ENCODE measurements around the gene PYY.

DNA sequence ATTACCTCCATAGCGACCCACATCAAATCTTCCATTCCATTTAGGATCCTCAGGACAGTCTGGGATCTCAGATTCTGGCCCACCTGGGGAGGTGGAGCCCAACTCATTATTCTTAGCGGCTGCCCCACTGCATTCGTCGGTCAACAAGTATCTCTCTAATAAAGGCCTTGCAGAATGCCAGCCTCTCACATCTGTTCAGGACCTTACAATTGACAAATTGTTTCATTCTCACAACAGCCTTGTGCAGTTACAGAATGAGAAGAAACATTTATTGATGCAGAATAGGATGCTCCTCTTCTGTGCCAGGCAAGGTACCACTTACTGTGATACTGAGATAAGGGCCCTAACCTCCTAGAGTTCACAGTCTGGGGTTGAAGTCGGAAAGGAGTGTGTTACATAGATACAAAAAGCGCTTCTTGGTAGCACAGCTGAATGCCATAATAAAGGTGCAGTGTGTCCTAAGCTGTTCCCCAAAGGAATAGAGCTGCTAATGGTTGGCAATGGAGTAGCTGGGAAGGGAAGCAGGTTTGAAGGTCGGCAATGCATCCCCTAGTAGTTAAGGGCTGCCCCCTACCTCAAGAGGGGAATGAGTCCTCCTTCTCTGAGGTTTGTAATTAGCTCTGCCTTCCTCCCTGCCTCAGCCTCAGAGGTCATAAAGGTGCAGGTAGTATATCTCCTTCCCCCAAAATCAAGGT, 44.1 kb downstream of the PYY start:
- TF ChIP-seq, protein P1, sequence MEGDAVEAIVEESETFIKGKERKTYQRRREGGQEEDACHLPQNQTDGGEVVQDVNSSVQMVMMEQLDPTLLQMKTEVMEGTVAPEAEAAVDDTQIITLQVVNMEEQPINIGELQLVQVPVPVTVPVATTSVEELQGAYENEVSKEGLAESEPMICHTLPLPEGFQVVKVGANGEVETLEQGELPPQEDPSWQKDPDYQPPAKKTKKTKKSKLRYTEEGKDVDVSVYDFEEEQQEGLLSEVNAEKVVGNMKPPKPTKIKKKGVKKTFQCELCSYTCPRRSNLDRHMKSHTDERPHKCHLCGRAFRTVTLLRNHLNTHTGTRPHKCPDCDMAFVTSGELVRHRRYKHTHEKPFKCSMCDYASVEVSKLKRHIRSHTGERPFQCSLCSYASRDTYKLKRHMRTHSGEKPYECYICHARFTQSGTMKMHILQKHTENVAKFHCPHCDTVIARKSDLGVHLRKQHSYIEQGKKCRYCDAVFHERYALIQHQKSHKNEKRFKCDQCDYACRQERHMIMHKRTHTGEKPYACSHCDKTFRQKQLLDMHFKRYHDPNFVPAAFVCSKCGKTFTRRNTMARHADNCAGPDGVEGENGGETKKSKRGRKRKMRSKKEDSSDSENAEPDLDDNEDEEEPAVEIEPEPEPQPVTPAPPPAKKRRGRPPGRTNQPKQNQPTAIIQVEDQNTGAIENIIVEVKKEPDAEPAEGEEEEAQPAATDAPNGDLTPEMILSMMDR (IDR thresholded peaks at IDR 0.05), result no peak
- no peak for TF ChIP-seq POLR2A (IDR thresholded peaks at IDR 0.05)

Data from Peyer's patch (tissue), 4 donors.